ENCODE measurements around the gene TBC1D32. TPM values are rescaled to one million over a fixed set of nuclear protein-coding genes. Genes with fewer than 3 reads are reported as not detected.
"Not testable (repeated sequence)": the region's sequence is repeated elsewhere in the genome, so short reads cannot be mapped to it uniquely, and the experiment has no call there.

TBC1D32 gene
- total and polyA plus RNA-seq, 2 donors = 3.3 to 10.3 TPM

DNA sequence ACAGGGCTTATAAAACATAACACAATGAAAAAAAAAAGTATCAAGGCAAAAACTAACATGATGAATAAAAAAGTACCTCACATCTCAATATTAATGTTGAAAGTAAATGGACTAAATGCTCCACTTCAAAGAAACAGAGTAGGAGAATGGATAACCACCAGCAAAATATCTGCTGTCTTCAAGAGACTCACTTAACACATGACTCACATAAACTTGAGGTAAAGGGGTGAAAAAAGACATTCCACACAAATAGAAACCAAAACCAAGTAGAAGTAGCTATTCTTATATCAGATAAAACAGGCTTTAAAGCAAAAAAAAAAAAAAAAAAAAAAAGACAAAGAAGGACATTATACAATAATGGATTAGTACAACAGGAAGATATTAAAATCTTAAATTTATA is 86.9 kb downstream of the TBC1D32 start:
- Histone ChIP-seq H3K9me3 (ENCODE audit: control insufficient read depth in 2 of 2, insufficient read depth in 1 of 2, low read length in 1 of 2) (no peaks in the 10 kb centered on the region), H3K4me3 (ENCODE audit: low read length in 2 of 2) (no peak overlapping the region), H3K27ac (ENCODE audit: low read depth in 1 of 2, low read length in 1 of 2) (no peak overlapping the region), H3K4me1 (ENCODE audit: control insufficient read depth in 2 of 2, insufficient read depth in 2 of 2, low read length in 2 of 2) (no peaks in the 10 kb centered on the region), H3K27me3 (ENCODE audit: control insufficient read depth in 2 of 2, insufficient read depth in 1 of 2, low read length in 1 of 2) (no peaks in the 10 kb centered on the region), H3K36me3 (ENCODE audit: control insufficient read depth in 2 of 2, insufficient read depth in 2 of 2, low read length in 1 of 2) (no peaks in the 10 kb centered on the region)
- no peak for DNase-seq (ENCODE audit: low read depth in 6 of 9, low spot score in 9 of 9)

DNA sequence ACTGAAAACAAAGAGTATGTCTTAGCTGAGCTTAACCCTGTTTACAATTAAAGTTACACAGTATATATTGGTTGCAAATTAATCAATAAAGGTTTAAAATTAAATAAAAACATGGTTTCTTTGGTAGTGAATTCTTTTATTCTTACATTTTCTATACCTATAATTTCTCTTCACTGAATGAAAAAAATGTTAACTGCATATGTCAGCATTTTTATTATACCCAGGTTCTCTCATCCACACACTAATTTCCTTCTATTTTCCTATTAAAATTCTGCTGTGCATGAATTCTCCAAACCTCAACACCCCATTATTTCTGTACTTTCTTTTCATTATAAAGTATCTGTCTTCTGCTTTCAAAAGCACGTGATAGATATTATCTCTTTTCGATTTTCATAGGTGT is 91.9 kb downstream of the TBC1D32 start:
- no peaks in the 10 kb centered on the region for H3K9me3 ChIP-seq (ENCODE audit: control insufficient read depth in 2 of 2, insufficient read depth in 1 of 2, low read length in 1 of 2)
- H3K4me3 ChIP-seq (ENCODE audit: low read length in 2 of 2) = no peak overlapping the region
- 98% methylated on average over 2 of the region's 2 CpGs for WGBS
- DNase-seq (ENCODE audit: low read depth in 6 of 9, low spot score in 9 of 9) = no peak
- no peaks in the 10 kb centered on the region for H3K4me1 ChIP-seq (ENCODE audit: control insufficient read depth in 2 of 2, insufficient read depth in 2 of 2, low read length in 2 of 2)
- no peak overlapping the region for H3K27ac ChIP-seq (ENCODE audit: low read depth in 1 of 2, low read length in 1 of 2)
- H3K27me3 ChIP-seq (ENCODE audit: control insufficient read depth in 2 of 2, insufficient read depth in 1 of 2, low read length in 1 of 2) = no peaks in the 10 kb centered on the region
- H3K36me3 ChIP-seq (ENCODE audit: control insufficient read depth in 2 of 2, insufficient read depth in 2 of 2, low read length in 1 of 2) = no peaks in the 10 kb centered on the region

DNA sequence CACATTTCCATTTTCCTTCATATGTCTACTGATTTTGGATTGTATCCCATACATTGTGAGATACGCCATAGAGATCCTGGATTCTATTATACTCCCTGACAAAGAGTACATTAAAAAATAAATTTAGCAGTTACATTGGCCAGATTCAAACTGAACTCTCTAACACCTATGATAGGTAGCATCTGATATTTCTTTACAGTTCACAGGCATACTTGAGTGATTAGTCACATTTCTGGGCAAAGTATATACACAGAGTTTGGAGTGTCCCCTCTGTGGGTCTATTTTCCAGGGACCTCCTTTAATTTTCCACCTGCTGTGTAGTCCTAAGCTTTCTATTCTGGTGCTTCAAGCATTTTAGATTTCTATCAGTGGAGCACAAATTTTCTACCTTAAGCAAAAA is 96.4 kb downstream of the TBC1D32 start:
- Histone ChIP-seq H3K27ac (ENCODE audit: low read depth in 1 of 2, low read length in 1 of 2) (no peak overlapping the region), H3K27me3 (ENCODE audit: control insufficient read depth in 2 of 2, insufficient read depth in 1 of 2, low read length in 1 of 2) (no peaks in the 10 kb centered on the region), H3K4me3 (ENCODE audit: low read length in 2 of 2) (no peak overlapping the region), H3K9me3 (ENCODE audit: control insufficient read depth in 2 of 2, insufficient read depth in 1 of 2, low read length in 1 of 2) (no peaks in the 10 kb centered on the region), H3K36me3 (ENCODE audit: control insufficient read depth in 2 of 2, insufficient read depth in 2 of 2, low read length in 1 of 2) (peaks cover 0 to 5% of the 10 kb centered on the region in 2 donors), H3K4me1 (ENCODE audit: control insufficient read depth in 2 of 2, insufficient read depth in 2 of 2, low read length in 2 of 2) (no peaks in the 10 kb centered on the region)
- no peak for DNase-seq (ENCODE audit: low read depth in 6 of 9, low spot score in 9 of 9)
- 99% methylated on average over 1 of the region's 1 CpG for WGBS

- Histone ChIP-seq H3K27me3 (ENCODE audit: control insufficient read depth in 2 of 2, insufficient read depth in 1 of 2, low read length in 1 of 2) (no peaks in the 10 kb centered on the region), H3K4me3 (ENCODE audit: low read length in 2 of 2) (no peak overlapping the region), H3K36me3 (ENCODE audit: control insufficient read depth in 2 of 2, insufficient read depth in 2 of 2, low read length in 1 of 2) (peaks cover 0 to 5% of the 10 kb centered on the region in 2 donors), H3K4me1 (ENCODE audit: control insufficient read depth in 2 of 2, insufficient read depth in 2 of 2, low read length in 2 of 2) (no peaks in the 10 kb centered on the region), H3K27ac (ENCODE audit: low read depth in 1 of 2, low read length in 1 of 2) (no peak overlapping the region), H3K9me3 (ENCODE audit: control insufficient read depth in 2 of 2, insufficient read depth in 1 of 2, low read length in 1 of 2) (no peaks in the 10 kb centered on the region)
- no peak for DNase-seq (ENCODE audit: low read depth in 6 of 9, low spot score in 9 of 9)
These were observed 97.3 kb downstream of the TBC1D32 start for GRCh38 chr6:121236984-121237383.

DNA sequence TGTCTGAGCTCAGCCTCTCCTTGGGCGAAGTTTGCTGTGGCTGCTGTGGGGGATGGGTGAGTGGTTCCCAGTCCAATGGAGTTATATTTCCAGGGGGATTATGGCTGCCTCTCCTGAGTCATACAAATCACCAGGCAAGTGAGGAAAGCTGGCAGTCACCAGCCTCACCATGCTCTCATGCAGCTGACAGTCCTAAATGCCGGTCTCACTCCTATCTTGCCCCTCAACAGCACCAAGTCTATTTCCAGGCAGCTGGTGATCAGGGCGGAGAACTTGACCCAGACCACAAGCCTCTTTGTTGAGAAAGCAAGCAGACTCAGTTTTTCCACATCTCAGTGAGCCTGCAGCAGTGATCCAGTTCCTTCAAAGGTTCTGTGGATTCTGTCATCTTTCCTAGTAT is 98.9 kb downstream of the TBC1D32 start:
- over 99% methylated on average over 3 of the region's 3 CpGs for WGBS
- Histone ChIP-seq H3K27me3 (ENCODE audit: control insufficient read depth in 2 of 2, insufficient read depth in 1 of 2, low read length in 1 of 2) (no peaks in the 10 kb centered on the region), H3K4me3 (ENCODE audit: low read length in 2 of 2) (no peak overlapping the region), H3K27ac (ENCODE audit: low read depth in 1 of 2, low read length in 1 of 2) (no peak overlapping the region), H3K36me3 (ENCODE audit: control insufficient read depth in 2 of 2, insufficient read depth in 2 of 2, low read length in 1 of 2) (peaks cover 0 to 5% of the 10 kb centered on the region in 2 donors), H3K9me3 (ENCODE audit: control insufficient read depth in 2 of 2, insufficient read depth in 1 of 2, low read length in 1 of 2) (no peaks in the 10 kb centered on the region), H3K4me1 (ENCODE audit: control insufficient read depth in 2 of 2, insufficient read depth in 2 of 2, low read length in 2 of 2) (no peaks in the 10 kb centered on the region)
- no peak for DNase-seq (ENCODE audit: low read depth in 6 of 9, low spot score in 9 of 9)

- H3K4me3 ChIP-seq (ENCODE audit: low read length in 2 of 2) = no peak overlapping the region
- DNase-seq (ENCODE audit: low read depth in 6 of 9, low spot score in 9 of 9) = no peak
- H3K36me3 ChIP-seq (ENCODE audit: control insufficient read depth in 2 of 2, insufficient read depth in 2 of 2, low read length in 1 of 2) = no peaks in the 10 kb centered on the region
- H3K27me3 ChIP-seq (ENCODE audit: control insufficient read depth in 2 of 2, insufficient read depth in 1 of 2, low read length in 1 of 2) = no peaks in the 10 kb centered on the region
- H3K9me3 ChIP-seq (ENCODE audit: control insufficient read depth in 2 of 2, insufficient read depth in 1 of 2, low read length in 1 of 2) = no peaks in the 10 kb centered on the region
- no peaks in the 10 kb centered on the region for H3K4me1 ChIP-seq (ENCODE audit: control insufficient read depth in 2 of 2, insufficient read depth in 2 of 2, low read length in 2 of 2)
- WGBS = 96% methylated on average over 2 of the region's 2 CpGs
- H3K27ac ChIP-seq (ENCODE audit: low read depth in 1 of 2, low read length in 1 of 2) = no peak overlapping the region
These were observed 110.3 kb downstream of the TBC1D32 start for GRCh38 chr6:121223930-121224329.

GRCh38 chr6:121223212-121223611 is 111.1 kb downstream of the TBC1D32 start:
- Histone ChIP-seq H3K9me3 (ENCODE audit: control insufficient read depth in 2 of 2, insufficient read depth in 1 of 2, low read length in 1 of 2) (no peaks in the 10 kb centered on the region), H3K4me1 (ENCODE audit: control insufficient read depth in 2 of 2, insufficient read depth in 2 of 2, low read length in 2 of 2) (no peaks in the 10 kb centered on the region), H3K4me3 (ENCODE audit: low read length in 2 of 2) (no peak overlapping the region), H3K27ac (ENCODE audit: low read depth in 1 of 2, low read length in 1 of 2) (no peak overlapping the region), H3K27me3 (ENCODE audit: control insufficient read depth in 2 of 2, insufficient read depth in 1 of 2, low read length in 1 of 2) (no peaks in the 10 kb centered on the region), H3K36me3 (ENCODE audit: control insufficient read depth in 2 of 2, insufficient read depth in 2 of 2, low read length in 1 of 2) (no peaks in the 10 kb centered on the region)
- no peak for DNase-seq (ENCODE audit: low read depth in 6 of 9, low spot score in 9 of 9)
- 95% methylated on average over 2 of the region's 2 CpGs for WGBS

DNA sequence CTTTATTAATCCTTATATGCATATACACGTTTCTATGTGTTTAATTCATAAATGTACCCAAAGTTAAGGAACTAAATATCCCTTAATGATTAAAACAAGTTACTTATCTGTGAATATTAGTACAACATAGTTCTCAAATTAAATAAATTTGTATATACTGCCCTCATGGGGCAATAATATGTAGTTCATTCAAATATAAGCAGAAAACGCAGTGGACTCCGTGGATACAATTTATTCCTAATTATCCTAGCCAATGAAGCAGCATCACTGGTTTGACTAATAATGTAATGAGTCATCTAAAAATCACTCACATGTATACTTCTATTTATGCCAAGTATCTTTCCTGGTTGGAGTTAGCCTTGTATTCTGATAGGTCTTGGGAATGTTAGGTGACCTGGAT is 111.6 kb downstream of the TBC1D32 start:
- Histone ChIP-seq H3K27me3 (ENCODE audit: control insufficient read depth in 2 of 2, insufficient read depth in 1 of 2, low read length in 1 of 2) (no peaks in the 10 kb centered on the region), H3K9me3 (ENCODE audit: control insufficient read depth in 2 of 2, insufficient read depth in 1 of 2, low read length in 1 of 2) (no peaks in the 10 kb centered on the region), H3K4me1 (ENCODE audit: control insufficient read depth in 2 of 2, insufficient read depth in 2 of 2, low read length in 2 of 2) (no peaks in the 10 kb centered on the region), H3K4me3 (ENCODE audit: low read length in 2 of 2) (no peak overlapping the region), H3K27ac (ENCODE audit: low read depth in 1 of 2, low read length in 1 of 2) (no peak overlapping the region), H3K36me3 (ENCODE audit: control insufficient read depth in 2 of 2, insufficient read depth in 2 of 2, low read length in 1 of 2) (no peaks in the 10 kb centered on the region)
- WGBS = 64% methylated on average over 3 of the region's 3 CpGs
- DNase-seq (ENCODE audit: low read depth in 6 of 9, low spot score in 9 of 9) = no peak

DNA sequence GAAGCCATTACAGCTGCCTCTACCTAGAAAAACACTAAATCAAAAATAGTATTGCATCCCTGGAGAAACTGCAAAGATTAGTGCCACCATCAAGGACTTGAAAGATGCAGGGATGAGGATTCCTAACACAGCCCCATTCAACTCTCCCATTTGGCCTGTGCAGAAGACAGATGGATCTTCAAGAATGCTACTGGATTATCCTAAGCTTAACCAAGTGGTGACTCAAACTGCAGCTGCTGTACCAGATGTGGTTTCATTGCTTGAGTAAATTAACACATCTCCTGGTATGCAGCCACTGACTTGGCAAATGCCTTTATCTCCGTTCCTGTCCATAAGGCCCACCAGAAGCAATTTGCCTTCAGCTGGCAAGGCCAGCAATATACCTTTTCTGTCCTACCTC is 117.4 kb downstream of the TBC1D32 start:
- 97% methylated on average over 1 of the region's 1 CpG for WGBS
- no peaks in the 10 kb centered on the region for H3K4me1 ChIP-seq (ENCODE audit: control insufficient read depth in 2 of 2, insufficient read depth in 2 of 2, low read length in 2 of 2)
- H3K36me3 ChIP-seq (ENCODE audit: control insufficient read depth in 2 of 2, insufficient read depth in 2 of 2, low read length in 1 of 2) = peaks cover 0 to 6% of the 10 kb centered on the region in 2 donors
- DNase-seq (ENCODE audit: low read depth in 6 of 9, low spot score in 9 of 9) = no peak
- H3K9me3 ChIP-seq (ENCODE audit: control insufficient read depth in 2 of 2, insufficient read depth in 1 of 2, low read length in 1 of 2) = peaks cover 6 to 12% of the 10 kb centered on the region in 2 donors
- no peak overlapping the region for H3K27ac ChIP-seq (ENCODE audit: low read depth in 1 of 2, low read length in 1 of 2)
- no peaks in the 10 kb centered on the region for H3K27me3 ChIP-seq (ENCODE audit: control insufficient read depth in 2 of 2, insufficient read depth in 1 of 2, low read length in 1 of 2)
- no peak overlapping the region for H3K4me3 ChIP-seq (ENCODE audit: low read length in 2 of 2)

GRCh38 chr6:121213341-121213740 is 120.9 kb downstream of the TBC1D32 start:
- peaks cover 6 to 12% of the 10 kb centered on the region in 2 donors for H3K9me3 ChIP-seq (ENCODE audit: control insufficient read depth in 2 of 2, insufficient read depth in 1 of 2, low read length in 1 of 2)
- over 99% methylated on average over 2 of the region's 2 CpGs for WGBS
- not testable (repeated sequence) for H3K36me3 ChIP-seq (ENCODE audit: control insufficient read depth in 2 of 2, insufficient read depth in 2 of 2, low read length in 1 of 2); H3K27ac ChIP-seq (ENCODE audit: low read depth in 1 of 2, low read length in 1 of 2); H3K27me3 ChIP-seq (ENCODE audit: control insufficient read depth in 2 of 2, insufficient read depth in 1 of 2, low read length in 1 of 2); H3K4me1 ChIP-seq (ENCODE audit: control insufficient read depth in 2 of 2, insufficient read depth in 2 of 2, low read length in 2 of 2); DNase-seq (ENCODE audit: low read depth in 6 of 9, low spot score in 9 of 9); H3K4me3 ChIP-seq (ENCODE audit: low read length in 2 of 2)
